SU-DHL-6 (cell line): ENCODE results near the gene GRID2.

Experiments
- EZH2phosphoT487 ChIP-seq: fragments of 200-600 bp; sonication (generic), shearing (Covaris generic); conservative IDR thresholded peaks from 2 replicates; pipeline ENCODE4 v1.6.1; 2018; ENCODE audit warnings: mild to moderate bottlenecking, antibody characterized with exemption, low read length, moderate library complexity, mixed read lengths
- TF ChIP-seq, protein P1 (sequence below): fragments of 200-600 bp; sonication (generic); IDR thresholded peaks from one replicate; pipeline ENCODE4 v1.5.1; 2017; ENCODE audit warnings: antibody characterized with exemption, mild to moderate bottlenecking, low read length, moderate library complexity; ENCODE audit not compliant: insufficient read depth, poor library complexity, severe bottlenecking

DNA sequence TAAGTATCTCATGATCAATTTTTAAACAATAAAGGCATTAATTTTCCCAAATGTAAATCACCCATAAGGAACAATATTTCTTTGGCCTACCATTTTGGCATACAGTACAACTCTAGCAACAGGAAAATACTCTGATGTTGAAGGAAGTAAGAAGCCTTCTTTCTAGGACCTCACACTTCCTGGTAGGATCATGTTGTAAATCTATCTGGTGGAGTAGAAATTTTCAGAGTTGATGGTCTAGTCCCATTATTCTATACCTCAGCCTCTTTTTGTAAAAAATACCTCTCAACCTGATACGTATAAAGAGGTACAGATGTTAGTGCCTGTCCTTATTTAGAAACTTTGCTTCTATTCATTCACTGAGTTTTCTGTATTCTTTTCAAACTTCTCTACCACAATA, 40.2 kb upstream of the GRID2 start:
- TF ChIP-seq, protein P1, sequence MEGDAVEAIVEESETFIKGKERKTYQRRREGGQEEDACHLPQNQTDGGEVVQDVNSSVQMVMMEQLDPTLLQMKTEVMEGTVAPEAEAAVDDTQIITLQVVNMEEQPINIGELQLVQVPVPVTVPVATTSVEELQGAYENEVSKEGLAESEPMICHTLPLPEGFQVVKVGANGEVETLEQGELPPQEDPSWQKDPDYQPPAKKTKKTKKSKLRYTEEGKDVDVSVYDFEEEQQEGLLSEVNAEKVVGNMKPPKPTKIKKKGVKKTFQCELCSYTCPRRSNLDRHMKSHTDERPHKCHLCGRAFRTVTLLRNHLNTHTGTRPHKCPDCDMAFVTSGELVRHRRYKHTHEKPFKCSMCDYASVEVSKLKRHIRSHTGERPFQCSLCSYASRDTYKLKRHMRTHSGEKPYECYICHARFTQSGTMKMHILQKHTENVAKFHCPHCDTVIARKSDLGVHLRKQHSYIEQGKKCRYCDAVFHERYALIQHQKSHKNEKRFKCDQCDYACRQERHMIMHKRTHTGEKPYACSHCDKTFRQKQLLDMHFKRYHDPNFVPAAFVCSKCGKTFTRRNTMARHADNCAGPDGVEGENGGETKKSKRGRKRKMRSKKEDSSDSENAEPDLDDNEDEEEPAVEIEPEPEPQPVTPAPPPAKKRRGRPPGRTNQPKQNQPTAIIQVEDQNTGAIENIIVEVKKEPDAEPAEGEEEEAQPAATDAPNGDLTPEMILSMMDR, result no peak
- TF ChIP-seq EZH2phosphoT487, result no peak
